ENCODE results near the gene AGPAT1.

Gene AGPAT1

DNA sequence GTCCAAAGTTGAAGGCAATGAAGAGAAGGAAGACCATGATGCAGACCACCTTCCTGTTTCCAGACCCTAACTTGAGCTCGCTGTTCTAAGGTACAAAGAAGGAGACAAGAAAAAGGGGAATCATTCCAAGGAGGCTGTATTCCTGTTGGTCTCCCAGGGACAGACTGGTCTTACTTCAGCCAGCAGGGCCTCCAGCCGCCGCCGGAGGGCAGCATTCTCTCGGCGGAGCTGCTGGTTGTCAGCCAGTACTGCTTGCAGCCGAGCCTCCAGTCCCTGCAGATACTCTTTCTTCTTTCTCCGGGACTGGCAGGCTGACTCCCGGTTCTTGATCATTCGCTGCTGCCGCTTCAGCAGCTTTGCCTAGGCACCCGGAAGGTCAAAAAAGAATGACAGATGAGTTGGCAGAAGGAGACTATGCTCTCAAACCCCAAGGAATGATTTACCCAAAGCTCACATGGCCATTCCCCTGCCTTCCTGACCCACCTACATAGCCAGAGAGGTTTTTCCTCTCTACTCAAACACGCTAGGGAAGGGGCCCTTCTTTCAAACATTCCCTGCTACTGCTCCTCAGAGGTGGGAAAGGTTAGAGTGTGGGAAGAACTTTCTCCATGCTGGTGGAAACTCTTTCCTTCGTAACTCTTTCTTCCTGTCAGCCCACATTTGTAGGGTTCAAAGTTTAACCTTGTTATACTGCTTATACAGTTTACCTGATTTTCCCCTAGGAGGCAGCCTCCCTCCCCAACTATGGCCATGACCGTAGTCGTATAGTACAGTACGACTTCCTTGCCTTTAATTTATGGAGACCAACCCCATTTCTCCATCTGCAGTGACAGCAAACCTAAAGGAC, 56.9 kb downstream of the AGPAT1 start:
- no peaks in the 10 kb centered on the region for H3K27me3 Mint-ChIP-seq
- H3K4me1 Mint-ChIP-seq (ENCODE audit: low read depth): peaks cover 3% of the 10 kb centered on the region
- H3K27ac Mint-ChIP-seq: no peak overlapping the region
- H3K9me3 Mint-ChIP-seq: no peaks in the 10 kb centered on the region
- no peak overlapping the region for H3K4me3 Mint-ChIP-seq
- H3K36me3 Mint-ChIP-seq (ENCODE audit: low read depth): peaks cover 46% of the 10 kb centered on the region
